Epithelial cell of proximal tubule (primary cell): Measurements from ENCODE around the gene DCP2. TPM values are rescaled to one million over a fixed set of nuclear protein-coding genes. Genes with fewer than 3 reads are reported as not detected.

Source experiments
- DNase-seq: peaks from one replicate; pipeline ENCODE4 v3.0.0-alpha.2; 2011; ENCODE audit warnings: low read depth
- H3K4me3 ChIP-seq: 2 replicates; pipeline ENCODE4 v1.5.1; 2011; ENCODE audit warnings: low read depth, mild to moderate bottlenecking, low read length
- total RNA-seq: library from RNA; depleted of rRNA; stranded (reverse); fragments of >200 nt; gene quantifications from 2 replicates; pipeline ENCODE4 v1.2.3, GENCODE V29; 2015
- TF ChIP-seq, protein P1 (sequence below): conservative IDR thresholded peaks from 2 replicates; pipeline ENCODE4 v1.5.1; 2012; ENCODE audit warnings: low read depth, mild to moderate bottlenecking, low read length

Gene DCP2
- total RNA-seq, 1 donor from 2014 or later, result 28.9 TPM

DNA sequence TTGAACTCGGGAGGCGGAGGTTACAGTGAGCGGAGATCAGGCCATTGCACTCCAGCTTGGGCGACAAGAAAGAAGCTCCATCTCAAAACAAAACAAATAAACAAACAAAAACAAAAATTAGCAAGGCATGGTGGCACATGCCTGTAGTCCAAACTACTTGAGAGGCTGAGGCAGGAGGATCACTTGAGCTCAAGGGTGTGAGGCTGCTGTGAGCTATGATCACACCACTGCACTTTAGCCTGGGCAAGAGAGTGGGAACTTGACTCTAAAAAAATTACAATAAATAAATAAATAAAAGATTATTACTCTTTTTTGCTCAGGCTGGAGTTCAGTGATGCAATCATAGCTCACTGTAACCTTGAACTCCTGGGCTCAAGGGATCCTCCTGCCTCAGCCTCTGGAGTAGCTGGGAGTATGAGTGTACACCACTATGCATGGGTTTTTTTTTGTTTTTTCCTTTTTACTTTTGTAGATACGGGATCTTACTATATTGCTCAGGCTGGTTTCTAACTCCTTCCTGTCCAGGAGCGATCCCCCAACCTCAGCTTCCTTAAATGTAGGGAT lies 9.0 kb upstream of the DCP2 start:
- no peak for DNase-seq
- H3K4me3 ChIP-seq, result no peak overlapping the region
- TF ChIP-seq, protein P1, sequence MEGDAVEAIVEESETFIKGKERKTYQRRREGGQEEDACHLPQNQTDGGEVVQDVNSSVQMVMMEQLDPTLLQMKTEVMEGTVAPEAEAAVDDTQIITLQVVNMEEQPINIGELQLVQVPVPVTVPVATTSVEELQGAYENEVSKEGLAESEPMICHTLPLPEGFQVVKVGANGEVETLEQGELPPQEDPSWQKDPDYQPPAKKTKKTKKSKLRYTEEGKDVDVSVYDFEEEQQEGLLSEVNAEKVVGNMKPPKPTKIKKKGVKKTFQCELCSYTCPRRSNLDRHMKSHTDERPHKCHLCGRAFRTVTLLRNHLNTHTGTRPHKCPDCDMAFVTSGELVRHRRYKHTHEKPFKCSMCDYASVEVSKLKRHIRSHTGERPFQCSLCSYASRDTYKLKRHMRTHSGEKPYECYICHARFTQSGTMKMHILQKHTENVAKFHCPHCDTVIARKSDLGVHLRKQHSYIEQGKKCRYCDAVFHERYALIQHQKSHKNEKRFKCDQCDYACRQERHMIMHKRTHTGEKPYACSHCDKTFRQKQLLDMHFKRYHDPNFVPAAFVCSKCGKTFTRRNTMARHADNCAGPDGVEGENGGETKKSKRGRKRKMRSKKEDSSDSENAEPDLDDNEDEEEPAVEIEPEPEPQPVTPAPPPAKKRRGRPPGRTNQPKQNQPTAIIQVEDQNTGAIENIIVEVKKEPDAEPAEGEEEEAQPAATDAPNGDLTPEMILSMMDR, result no peak

- TF ChIP-seq, protein P1, result no peak
- no peak for DNase-seq
- no peak overlapping the region for H3K4me3 ChIP-seq
Measured at GRCh38 chr5:112968411-112969106, 8.0 kb upstream of the DCP2 start.

GRCh38 chr5:112971276-112971675 lies 5.3 kb upstream of the DCP2 start:
- TF ChIP-seq, protein P1, result no peak
- DNase-seq, result no peak
- no peak overlapping the region for H3K4me3 ChIP-seq

DNA sequence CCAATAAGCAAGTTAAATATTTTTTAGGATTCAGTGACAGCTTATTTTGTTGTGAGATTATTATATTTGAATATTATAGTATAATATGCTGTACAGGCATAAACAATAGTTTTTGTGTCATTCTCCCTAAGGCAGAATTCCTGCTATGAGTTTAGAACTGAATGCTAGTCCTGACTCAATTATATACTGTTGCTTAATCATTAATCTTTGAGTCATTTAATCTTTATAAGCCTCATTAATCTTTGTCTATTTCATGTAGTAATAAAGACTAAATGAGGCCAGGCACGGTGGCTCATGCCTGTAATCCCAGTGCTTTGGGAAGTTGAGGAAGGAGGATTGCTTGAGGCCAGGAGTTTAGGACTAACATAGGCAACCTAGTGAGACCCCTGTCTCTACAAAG lies 3.6 kb upstream of the DCP2 start:
- TF ChIP-seq, protein P1, result no peak
- peak; percentile 48 for DNase-seq
- no peak overlapping the region for H3K4me3 ChIP-seq

DNA sequence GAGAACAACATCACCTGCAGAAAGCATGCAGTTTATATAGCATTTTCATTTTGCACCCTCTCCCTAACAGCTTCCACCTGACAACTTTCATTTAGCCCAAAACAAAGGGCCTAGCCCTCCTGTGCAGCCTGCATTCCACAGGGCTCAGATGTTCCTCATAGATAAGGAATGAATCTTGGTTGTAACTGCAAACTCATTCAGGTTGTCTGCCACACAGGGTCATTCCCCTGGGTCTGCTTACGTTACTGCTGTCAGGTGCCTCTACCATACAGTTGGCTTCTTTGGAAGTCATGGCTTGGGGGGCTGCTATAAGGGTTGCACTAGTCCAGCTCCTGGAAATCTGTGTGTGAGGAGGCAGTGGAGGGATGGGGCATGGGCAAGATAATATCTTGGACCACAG lies 2.7 kb upstream of the DCP2 start:
- DNase-seq, result no peak
- TF ChIP-seq, protein P1, result no peak
- H3K4me3 ChIP-seq, result no peak overlapping the region

DNA sequence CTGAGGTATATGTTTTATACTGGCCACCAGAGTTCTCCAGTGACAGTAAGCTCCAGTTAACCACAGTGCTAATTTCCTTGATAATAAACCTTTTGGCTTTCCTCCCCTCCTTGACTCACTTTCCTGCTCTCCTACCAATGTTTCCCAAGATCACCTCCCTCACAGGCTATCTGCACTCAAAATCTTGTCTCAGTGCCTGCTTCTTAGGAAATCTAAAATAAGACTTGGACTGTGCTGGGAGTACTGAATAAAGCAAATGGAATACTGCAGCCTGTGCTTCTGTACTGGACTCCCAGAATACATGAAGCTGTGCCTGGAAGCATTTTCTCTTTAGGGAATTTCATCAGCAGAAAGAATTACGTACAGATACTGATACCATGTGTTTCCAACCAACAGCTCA lies 1.7 kb upstream of the DCP2 start:
- TF ChIP-seq, protein P1, result no peak
- H3K4me3 ChIP-seq, result no peak overlapping the region
- no peak for DNase-seq
